H1 (cell line): ENCODE data around the gene KRTAP1-3. TPM values are rescaled to one million over a fixed set of nuclear protein-coding genes. Genes with fewer than 3 reads are reported as not detected.

Experiments
- CTCF ChIA-PET: fragments of 300-600 bp; sonication (Branson Sonifier 250); formaldehyde crosslinking; loops from one replicate; lab custom pipeline; 2021; ENCODE audit not compliant: partially characterized antibody; lab: Charles Lee
- POLR2A ChIA-PET: fragments of 300-600 bp; sonication (Branson Sonifier 250); formaldehyde crosslinking; loops from one replicate; lab custom pipeline; 2021; ENCODE audit warnings: inconsistent platforms; ENCODE audit not compliant: partially characterized antibody; lab: Charles Lee
- DNase-seq, 2 experiments: peaks; one replicate each; pipeline versions ENCODE4 v3.0.0 to v3.0.0-alpha.2; 2010 to 2022; ENCODE audit warnings: low spot score in 2 of 2, low read depth in 1 of 2, mixed read lengths in 1 of 2
- FAIRE-seq: peaks from 2 replicates; lab custom pipeline; 2011; peaks lifted over from hg19 to GRCh38; lab: Jason Lieb, UNC
- H2AFZ ChIP-seq: 2 replicates; pipeline ENCODE4 v1.8.1; 2012; ENCODE audit warnings: low read length, inconsistent platforms
- H2AK5ac ChIP-seq: 2 replicates; pipeline ENCODE4 v1.6.1; 2013; ENCODE audit warnings: low read depth, low read length
- H2BK120ac ChIP-seq: replicated peaks from 2 replicates; pipeline ENCODE3; 2013; ENCODE audit warnings: low read depth, low read length, inconsistent platforms
- H2BK12ac ChIP-seq: 2 replicates; pipeline ENCODE4 v1.6.1; 2013; ENCODE audit warnings: low read depth, low read length
- H2BK15ac ChIP-seq: 2 replicates; pipeline ENCODE4 v1.6.1; 2013; ENCODE audit warnings: low read length
- H2BK20ac ChIP-seq: 2 replicates; pipeline ENCODE4 v1.6.1; 2013; ENCODE audit warnings: low read length
- H2BK5ac ChIP-seq: 2 replicates; pipeline ENCODE4 v1.6.1; 2013; ENCODE audit warnings: low read depth, low read length
- H3K14ac ChIP-seq: 2 replicates; pipeline ENCODE4 v1.6.1; 2013; ENCODE audit warnings: inconsistent platforms; ENCODE audit not compliant: insufficient read length
- H3K18ac ChIP-seq: 2 replicates; pipeline ENCODE4 v1.6.1; 2013; ENCODE audit warnings: low read length; ENCODE audit errors: extremely low read depth
- H3K23ac ChIP-seq: 2 replicates; pipeline ENCODE4 v1.6.1; 2013; ENCODE audit warnings: inconsistent platforms; ENCODE audit not compliant: insufficient read length
- H3K23me2 ChIP-seq: 2 replicates; pipeline ENCODE4 v1.6.1; 2013; ENCODE audit warnings: low read depth, low read length
- H3K27ac ChIP-seq: 2 replicates; pipeline ENCODE4 v1.6.1; 2011; ENCODE audit warnings: low read depth, low read length, inconsistent platforms
- H3K27me3 ChIP-seq, 4 experiments: replicated peaks in 1 of 4; 1 replicate in 1 of 4; 2 replicates in 3 of 4; pipeline versions ENCODE4 v1.6.1 to v1.8.1; 2011 to 2013; ENCODE audit warnings: low read length in 3 of 4, mild to moderate bottlenecking in 3 of 4, inconsistent platforms in 2 of 4, mixed read lengths in 2 of 4, moderate library complexity in 1 of 4; ENCODE audit not compliant: control insufficient read depth in 3 of 4, insufficient read depth in 3 of 4; ENCODE audit errors: extremely low read depth in 1 of 4
- H3K36me3 ChIP-seq, 4 experiments: 2 replicates each; pipeline versions ENCODE4 v1.6.1 to v1.8.1; 2011 to 2013; ENCODE audit warnings: mild to moderate bottlenecking in 4 of 4, low read length in 3 of 4, moderate library complexity in 2 of 4, control low read depth in 1 of 4, inconsistent platforms in 1 of 4; ENCODE audit not compliant: insufficient read depth in 4 of 4, control insufficient read depth in 2 of 4
- H3K4ac ChIP-seq: replicated peaks from 2 replicates; pipeline ENCODE3; 2013; ENCODE audit warnings: low read length, low read depth, mixed read lengths, inconsistent platforms; ENCODE audit not compliant: insufficient read length
- H3K4me1 ChIP-seq, 4 experiments: replicated peaks in 1 of 4; 1 replicate in 1 of 4; 2 replicates in 3 of 4; pipeline versions ENCODE4 v1.6.1 to v1.8.1; 2011 to 2013; ENCODE audit warnings: low read length in 3 of 4, inconsistent platforms in 2 of 4, mixed read lengths in 1 of 4; ENCODE audit not compliant: insufficient read depth in 4 of 4, control insufficient read depth in 3 of 4
- H3K4me2 ChIP-seq, 2 experiments: 2 replicates each; pipeline versions ENCODE4 v1.6.1 to v1.8.1; 2011 to 2013; ENCODE audit warnings: low read depth in 2 of 2, low read length in 2 of 2, control low read depth in 1 of 2, inconsistent platforms in 1 of 2, mild to moderate bottlenecking in 1 of 2; ENCODE audit not compliant: insufficient read depth in 1 of 2
- H3K4me3 ChIP-seq, 4 experiments: fragments of 200-600, 300-600 bp in 1 of 4; sonication (generic), shearing (Covaris generic), sonication (Bioruptor Twin) in 1 of 4; 2 replicates each; pipeline versions ENCODE4 v1.5.1 to v1.8.1; 2011 to 2016; ENCODE audit warnings: low read length in 4 of 4, low read depth in 3 of 4, control low read depth in 2 of 4, inconsistent platforms in 2 of 4, mild to moderate bottlenecking in 2 of 4, mixed read lengths in 1 of 4, moderate library complexity in 1 of 4; ENCODE audit not compliant: insufficient read depth in 2 of 4; ENCODE audit errors: extremely low read depth in 1 of 4
- H3K56ac ChIP-seq: replicated peaks from 2 replicates; pipeline ENCODE3; 2013; ENCODE audit warnings: low read depth, mild to moderate bottlenecking, mixed read lengths, low read length, inconsistent platforms; ENCODE audit not compliant: insufficient read length
- H3K79me1 ChIP-seq: 2 replicates; pipeline ENCODE4 v1.6.1; 2013; ENCODE audit warnings: low read depth, low read length, control low read depth
- H3K79me2 ChIP-seq, 2 experiments: 2 replicates each; pipeline versions ENCODE4 v1.6.1 to v1.8.1; 2012 to 2013; ENCODE audit warnings: low read length in 2 of 2, mild to moderate bottlenecking in 2 of 2, inconsistent platforms in 1 of 2; ENCODE audit not compliant: insufficient read depth in 2 of 2, control insufficient read depth in 1 of 2
- H3K9ac ChIP-seq, 4 experiments: replicated peaks in 1 of 4; 1 replicate in 1 of 4; 2 replicates in 3 of 4; pipeline versions ENCODE4 v1.6.1 to v1.8.1; 2011 to 2013; ENCODE audit warnings: low read depth in 3 of 4, low read length in 3 of 4, control low read depth in 2 of 4, mild to moderate bottlenecking in 2 of 4, moderate library complexity in 2 of 4, inconsistent platforms in 1 of 4; ENCODE audit errors: extremely low read depth in 1 of 4
- H3K9me3 ChIP-seq, 2 experiments: 2 replicates each; pipeline versions ENCODE4 v1.6.1 to v1.8.1; 2012 to 2013; ENCODE audit warnings: mild to moderate bottlenecking in 2 of 2, moderate library complexity in 2 of 2, control low read depth in 1 of 2, inconsistent platforms in 1 of 2, low read depth in 1 of 2, low read length in 1 of 2, mixed read lengths in 1 of 2; ENCODE audit not compliant: insufficient read depth in 2 of 2
- H4K20me1 ChIP-seq, 2 experiments: replicated peaks in 1 of 2; 2 replicates each; pipeline versions ENCODE3 to v1.8.1; 2011 to 2013; ENCODE audit warnings: inconsistent platforms in 2 of 2, low read length in 2 of 2, mild to moderate bottlenecking in 1 of 2; ENCODE audit not compliant: insufficient read depth in 2 of 2, control insufficient read depth in 1 of 2
- H4K5ac ChIP-seq: 2 replicates; pipeline ENCODE4 v1.6.1; 2013; ENCODE audit warnings: low read length, low read depth, mixed read lengths, inconsistent platforms; ENCODE audit not compliant: insufficient read length
- H4K8ac ChIP-seq: 2 replicates; pipeline ENCODE4 v1.8.0; 2013; ENCODE audit warnings: mild to moderate bottlenecking, moderate library complexity, low read length, inconsistent platforms; ENCODE audit not compliant: insufficient read depth; ENCODE audit errors: extremely low read depth
- H4K91ac ChIP-seq: replicated peaks from 2 replicates; pipeline ENCODE3; 2013; ENCODE audit warnings: low read length, mixed read lengths, inconsistent platforms; ENCODE audit not compliant: insufficient read length
- CBX8 ChIP-seq: fragments of 300-800, 300-1000 bp; sonication (generic); IDR thresholded peaks from 2 replicates; pipeline ENCODE4 v1.7.1; 2016; ENCODE audit warnings: low read depth, low read length, borderline replicate concordance
- GABPA ChIP-seq: IDR thresholded peaks from 2 replicates; pipeline ENCODE4 v1.6.1; 2011; ENCODE audit warnings: mild to moderate bottlenecking, low read length, moderate library complexity, borderline replicate concordance; ENCODE audit not compliant: insufficient read depth
- HDAC2 ChIP-seq, 2 experiments: fragments of 300-600 bp in 1 of 2; sonication (generic) in 1 of 2; IDR thresholded peaks; 2 replicates each; pipeline ENCODE4 v1.6.1; 2011 to 2012; ENCODE audit warnings: low read depth in 2 of 2, low read length in 2 of 2, mild to moderate bottlenecking in 2 of 2, moderate library complexity in 2 of 2, borderline replicate concordance in 1 of 2, inconsistent platforms in 1 of 2
- JUN ChIP-seq: IDR thresholded peaks from 2 replicates; pipeline ENCODE4 v1.6.1; 2011; ENCODE audit warnings: low read depth, mild to moderate bottlenecking, improper control_type of control experiment, low read length
- KDM4A ChIP-seq: IDR thresholded peaks from one replicate; pipeline ENCODE4 v1.7.1; 2012; ENCODE audit warnings: low read depth, mild to moderate bottlenecking, moderate library complexity, low read length, inconsistent platforms; ENCODE audit not compliant: severe bottlenecking
- NRF1 ChIP-seq: IDR thresholded peaks from 2 replicates; pipeline ENCODE4 v1.6.1; 2011; ENCODE audit warnings: mild to moderate bottlenecking, low read depth, low read length, improper control_type of control experiment
- PHF8 ChIP-seq: fragments of 200-600 bp; sonication (generic); conservative IDR thresholded peaks from 2 replicates; pipeline ENCODE4 v1.7.1; 2012; ENCODE audit warnings: low read depth, mild to moderate bottlenecking, inconsistent platforms, low read length, moderate library complexity
- RAD21 ChIP-seq, 2 experiments: IDR thresholded peaks in 1 of 2; conservative IDR thresholded peaks in 1 of 2; 2 replicates each; pipeline ENCODE4 v1.6.1; 2011; ENCODE audit warnings: low read depth in 2 of 2, low read length in 2 of 2, improper control_type of control experiment in 1 of 2, inconsistent platforms in 1 of 2, mild to moderate bottlenecking in 1 of 2, moderate library complexity in 1 of 2
- RNF2 ChIP-seq: fragments of 200-900, 300-1000 bp; sonication (generic); IDR thresholded peaks from 2 replicates; pipeline ENCODE4 v1.7.1; 2016; ENCODE audit warnings: borderline replicate concordance, low read depth, mild to moderate bottlenecking, antibody characterized with exemption, low read length; ENCODE audit not compliant: poor library complexity, severe bottlenecking; ENCODE audit errors: missing control alignments
- SIRT6 ChIP-seq: IDR thresholded peaks from one replicate; pipeline ENCODE4 v1.7.1; 2012; ENCODE audit warnings: low read length, inconsistent platforms
- SRF ChIP-seq: IDR thresholded peaks from 2 replicates; pipeline ENCODE4 v1.6.1; 2011; ENCODE audit warnings: mild to moderate bottlenecking, low read depth, low read length, moderate library complexity
- TBP ChIP-seq: IDR thresholded peaks from 2 replicates; pipeline ENCODE4 v1.6.1; 2011; ENCODE audit warnings: low read depth, low read length, improper control_type of control experiment
- WGBS, 2 experiments: shearing (Covaris generic) in 1 of 2; methylation state at CpG; one replicate each; pipeline versions ENCODE4 v1.1.6 to v1.1.7; 2013 to 2015; ENCODE audit warnings: low lambda C conversion rate in 2 of 2, mixed read lengths in 2 of 2, inconsistent platforms in 1 of 2, low coverage in 1 of 2, missing lambda C conversion rate in 1 of 2; ENCODE audit not compliant: insufficient replicate concordance in 2 of 2, insufficient coverage in 1 of 2, insufficient read length in 1 of 2; ENCODE audit errors: extremely low coverage in 1 of 2, missing lambda C conversion rate in 1 of 2; 5-methylcytosine and 5-hydroxymethylcytosine counted together
- polyA plus RNA-seq, 7 experiments: library from polyadenylated mRNA; depleted of rRNA in 3 of 7; stranded (reverse) in 5 of 7; unstranded in 2 of 7; fragments of >200 nt in 5 of 7; fragments of 200-250 nt in 2 of 7; gene quantifications; 1 replicate in 5 of 7; 2 replicates in 1 of 7; 4 replicates in 1 of 7; pipeline versions ENCODE4 v1.2.1 to v1.2.3, GENCODE V29; 2011 to 2013; ENCODE audit warnings: missing spikeins in 2 of 7, mixed read lengths in 2 of 7
- total RNA-seq: library from RNA; stranded (reverse); fragmentation: NEBNext Ultra II Directional; extraction: Animal tissue kit (Norgen Biotek cat#: 25700); gene quantifications from 2 replicates; pipeline ENCODE4 v1.2.1, GENCODE V29; 2021
- TF ChIP-seq, protein P1 (sequence below): IDR thresholded peaks from 2 replicates; pipeline ENCODE4 v1.6.1; 2011; ENCODE audit warnings: low read depth, mild to moderate bottlenecking, low read length; ENCODE audit not compliant: insufficient read depth

KRTAP1-3 gene
- total and polyA plus RNA-seq, 2 of the 8 experiments (the other 6 are each of a cell fraction or from before 2014, with no cell fraction given) = not detected

DNA sequence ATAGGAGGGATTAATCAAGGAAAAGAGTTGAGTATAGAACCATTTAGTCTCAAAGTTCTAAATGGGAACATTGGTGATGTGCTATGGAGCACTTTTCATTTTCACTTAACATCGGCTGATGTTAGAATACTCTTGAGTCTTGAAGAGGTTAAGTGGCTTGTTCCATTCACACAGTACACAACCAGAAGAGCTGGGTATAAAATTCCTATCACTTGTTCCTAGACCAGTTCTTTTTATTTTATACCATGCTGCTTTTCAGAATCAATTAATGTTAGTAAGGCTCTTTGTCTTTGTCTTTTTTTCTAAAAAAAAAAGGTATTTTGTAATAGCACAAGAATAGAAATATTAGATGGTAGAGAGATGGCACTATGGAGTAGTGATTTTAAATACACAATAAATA lies 8.3 kb upstream of the KRTAP1-3 start:
- Histone ChIP-seq H3K4me3 (no peak overlapping the region), H3K4me1 (peaks cover 0 to 5% (median 0%) of the 10 kb centered on the region in 4 experiments; a peak in 1 of 7 replicates), H4K8ac (no peak overlapping the region), H2BK12ac (no peak overlapping the region), H2BK15ac (no peak overlapping the region), H2AFZ (no peak overlapping the region), H4K91ac (no peak overlapping the region), H3K4ac (no peak overlapping the region), H3K27me3 (no peaks in the 10 kb centered on the region), H4K20me1 (no peaks in the 10 kb centered on the region), H3K23me2 (no peaks in the 10 kb centered on the region), H3K14ac (no peak overlapping the region), H3K79me2 (no peaks in the 10 kb centered on the region), H3K27ac (no peak overlapping the region), H3K18ac (no peak overlapping the region), H2BK120ac (no peak overlapping the region), H2BK5ac (no peak overlapping the region), H3K36me3 (no peaks in the 10 kb centered on the region), H3K9ac (no peak overlapping the region), H4K5ac (no peak overlapping the region), H3K79me1 (no peaks in the 10 kb centered on the region), H3K23ac (no peak overlapping the region), H3K4me2 (no peak overlapping the region), H3K9me3 (no peaks in the 10 kb centered on the region), H2BK20ac (no peak overlapping the region), H3K56ac (no peak overlapping the region), H2AK5ac (no peak overlapping the region)
- FAIRE-seq = no peak
- 96% methylated on average over 1 of the region's 1 CpG; no CpG with 5 or more reads in 1 of the 2 experiments for WGBS, 2 experiments
- ChIA-PET CTCF (interaction anchor here (0.7 to 1.1 kb wide), 2 partner anchors 68 to 280 kb away, joined by 3 read pairs; no protein-coding TSS in a partner anchor), POLR2A (no interaction called here)
- DNase-seq = no peak
- TF ChIP-seq RAD21 (IDR thresholded peaks at IDR 0.05 in 1 of 2, conservative IDR thresholded peaks at IDR 0.05 in 1 of 2; ENCODE audit: low read depth in 2 of 2, low read length in 2 of 2) (no peak), NRF1 (no peak), CBX8 (no peak), SIRT6 (no peak), KDM4A (no peak), JUN (no peak), PHF8 (no peak), TBP (no peak), SRF (no peak), RNF2 (no peak), HDAC2 (IDR thresholded peaks at IDR 0.05; ENCODE audit: borderline replicate concordance in 1 of 2, low read depth in 2 of 2, low read length in 2 of 2) (no peak), GABPA (no peak)
- TF ChIP-seq, protein P1, sequence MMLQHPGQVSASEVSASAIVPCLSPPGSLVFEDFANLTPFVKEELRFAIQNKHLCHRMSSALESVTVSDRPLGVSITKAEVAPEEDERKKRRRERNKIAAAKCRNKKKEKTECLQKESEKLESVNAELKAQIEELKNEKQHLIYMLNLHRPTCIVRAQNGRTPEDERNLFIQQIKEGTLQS = no peak
